ENCODE results near the gene SIPA1.
A peak's percentile ranks its signal among the peaks of the same experiment; 100 is the strongest.
"Not testable (repeated sequence)": the region's sequence is repeated elsewhere in the genome, so short reads cannot be mapped to it uniquely, and the experiment has no call there.

Gene SIPA1

GRCh38 chr11:65623177-65623576 is 14.7 kb upstream of the SIPA1 start:
- DNase-seq (ENCODE audit: low read depth) = no peak

GRCh38 chr11:65623852-65624616 is 13.9 kb upstream of the SIPA1 start:
- DNase-seq (ENCODE audit: low read depth) = no peak

GRCh38 chr11:65624931-65625627 is 12.8 kb upstream of the SIPA1 start:
- DNase-seq (ENCODE audit: low read depth) = no peak

DNA sequence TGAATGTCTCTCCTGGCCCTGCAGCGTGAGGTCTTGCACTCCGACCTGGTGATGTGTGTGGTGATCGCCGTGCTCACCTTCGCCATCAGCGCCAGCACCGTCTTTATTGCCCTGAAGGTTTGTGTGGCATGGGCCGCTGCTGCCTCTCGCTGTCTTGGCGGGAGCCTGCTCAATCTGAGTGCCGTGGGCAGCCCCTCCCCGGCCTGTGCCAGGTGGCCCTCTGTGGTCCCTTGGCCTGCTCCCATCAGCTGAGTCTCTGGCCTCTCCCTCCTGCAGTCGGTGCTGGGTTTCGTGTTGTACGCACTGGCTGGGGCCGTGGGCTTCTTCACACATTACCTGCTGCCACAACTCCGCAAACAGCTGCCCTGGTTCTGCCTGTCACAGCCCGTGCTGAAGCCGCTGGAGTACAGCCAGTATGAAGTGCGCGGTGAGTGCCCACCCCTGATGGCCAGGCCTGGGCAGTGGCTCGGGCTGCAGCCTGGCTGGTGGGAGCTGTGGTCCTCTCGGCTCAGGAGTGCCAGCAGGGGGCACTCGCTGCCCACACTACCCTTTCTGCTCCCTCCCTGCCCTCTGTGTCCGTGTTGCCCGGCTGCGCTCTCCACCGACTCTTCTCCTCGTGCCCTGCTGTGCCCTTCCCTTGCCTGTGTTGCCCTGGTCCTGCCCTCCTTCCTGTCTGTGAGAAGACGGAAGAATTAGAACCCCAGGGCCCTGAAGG is 12.1 kb upstream of the SIPA1 start:
- DNase-seq (ENCODE audit: low read depth) = peak; percentile 36

DNA sequence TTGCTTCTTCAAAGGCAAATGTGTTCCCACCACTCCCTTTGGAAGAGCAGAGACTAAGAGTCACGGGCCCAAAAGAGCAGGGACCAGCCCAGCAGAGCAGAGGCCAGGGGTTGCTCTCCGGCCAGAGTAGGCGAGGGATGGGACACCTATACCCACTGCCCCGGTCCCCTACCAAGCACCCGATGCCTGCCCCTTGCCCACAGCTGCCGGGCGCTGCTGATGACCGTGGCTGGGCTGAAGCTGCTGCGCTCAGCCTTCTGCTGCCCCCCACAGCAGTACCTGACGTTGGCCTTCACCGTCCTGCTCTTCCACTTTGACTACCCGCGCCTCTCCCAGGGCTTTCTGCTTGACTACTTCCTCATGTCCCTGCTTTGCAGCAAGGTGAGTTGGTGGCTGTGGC is 10.7 kb upstream of the SIPA1 start:
- DNase-seq (ENCODE audit: low read depth) = no peak

- DNase-seq (ENCODE audit: low read depth) = no peak
Observed at GRCh38 chr11:65629579-65629978, 8.3 kb upstream of the SIPA1 start.

GRCh38 chr11:65630215-65630614 is 7.7 kb upstream of the SIPA1 start:
- no peak for DNase-seq (ENCODE audit: low read depth)

DNA sequence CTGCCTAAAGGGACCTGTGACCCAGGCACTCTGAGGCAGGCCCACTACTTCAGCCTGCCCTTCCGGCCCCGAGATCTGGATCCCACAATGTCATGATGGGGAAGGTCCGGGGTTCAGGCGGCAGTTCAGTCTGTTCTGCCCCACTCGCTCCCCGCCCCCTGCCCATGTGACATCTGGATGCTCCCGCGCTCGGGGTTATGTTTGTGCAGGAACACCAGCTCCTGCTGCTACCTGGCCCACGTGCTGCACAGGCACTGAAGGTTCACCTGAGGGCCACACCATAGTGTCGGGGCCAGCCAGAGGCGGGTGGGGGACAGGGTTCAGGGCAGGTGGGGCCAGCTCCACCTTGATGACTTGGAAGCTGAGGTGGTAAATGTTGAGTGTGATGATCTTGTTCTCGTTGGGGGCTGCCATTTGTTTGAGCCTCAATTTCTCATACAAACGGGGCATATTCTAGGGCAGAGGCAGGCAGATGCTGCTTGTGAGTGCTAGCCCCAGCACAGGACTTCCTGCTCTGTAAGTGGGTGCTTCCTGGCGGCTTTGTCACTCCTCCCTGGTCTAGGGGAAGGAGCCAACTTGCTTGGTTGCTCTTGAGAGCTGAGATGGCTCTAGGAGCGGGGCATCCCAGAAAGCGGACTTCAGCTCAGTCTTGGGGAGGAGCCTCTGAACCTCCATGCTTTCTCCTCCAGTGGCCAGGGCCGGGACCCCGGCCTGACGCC is 4.4 kb upstream of the SIPA1 start:
- DNase-seq (ENCODE audit: low read depth) = no peak

DNA sequence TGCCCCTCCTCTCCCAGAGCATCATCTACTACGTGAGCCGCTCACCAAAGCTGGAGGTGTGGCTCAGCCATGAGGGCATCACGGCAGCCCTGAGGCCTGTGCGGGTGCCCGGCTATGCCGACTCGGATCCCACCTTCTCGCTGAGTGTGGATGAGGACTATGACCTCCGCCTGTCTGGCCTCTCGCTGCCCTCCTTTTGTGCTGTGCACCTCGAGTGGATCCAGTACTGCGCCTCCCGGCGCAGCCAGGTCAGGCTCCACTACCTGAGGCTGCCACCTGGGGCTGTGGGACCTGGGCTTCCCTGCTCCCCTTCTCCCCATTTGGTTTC is 3.8 kb upstream of the SIPA1 start:
- no peak for DNase-seq (ENCODE audit: low read depth)

GRCh38 chr11:65634440-65634839 is 3.5 kb upstream of the SIPA1 start:
- no peak for DNase-seq (ENCODE audit: low read depth)

DNA sequence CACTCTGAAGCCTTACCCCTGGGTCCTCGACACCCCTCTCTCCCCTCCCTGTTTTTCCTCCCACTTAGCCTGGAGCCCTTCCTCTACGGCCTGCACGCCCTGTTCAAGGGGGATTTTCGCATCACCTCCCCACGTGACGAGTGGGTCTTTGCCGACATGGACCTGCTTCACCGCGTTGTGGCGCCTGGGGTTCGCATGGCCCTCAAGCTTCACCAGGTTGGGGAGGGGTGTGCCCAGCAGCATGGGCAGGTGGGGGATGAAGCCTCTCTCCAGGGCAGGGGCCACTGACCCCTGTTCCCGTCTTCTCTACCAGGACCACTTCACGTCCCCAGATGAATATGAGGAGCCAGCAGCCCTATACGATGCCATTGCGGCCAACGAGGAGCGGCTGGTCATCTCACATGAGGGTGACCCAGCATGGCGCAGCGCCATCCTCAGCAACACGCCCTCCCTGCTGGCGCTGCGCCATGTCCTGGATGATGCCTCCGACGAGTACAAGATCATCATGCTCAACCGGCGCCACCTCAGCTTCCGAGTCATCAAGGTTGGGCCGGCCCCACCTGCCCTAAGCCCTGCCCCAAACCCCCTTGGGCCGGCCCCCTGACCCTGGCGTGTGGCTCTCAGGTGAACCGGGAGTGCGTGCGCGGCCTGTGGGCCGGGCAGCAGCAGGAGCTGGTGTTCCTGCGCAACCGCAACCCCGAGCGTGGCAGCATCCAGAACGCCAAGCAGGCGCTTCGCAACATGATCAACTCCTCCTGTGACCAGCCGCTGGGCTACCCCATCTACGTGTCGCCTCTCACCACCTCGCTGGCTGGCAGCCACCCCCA is 2.8 kb upstream of the SIPA1 start:
- DNase-seq (ENCODE audit: low read depth) = no peak

DNA sequence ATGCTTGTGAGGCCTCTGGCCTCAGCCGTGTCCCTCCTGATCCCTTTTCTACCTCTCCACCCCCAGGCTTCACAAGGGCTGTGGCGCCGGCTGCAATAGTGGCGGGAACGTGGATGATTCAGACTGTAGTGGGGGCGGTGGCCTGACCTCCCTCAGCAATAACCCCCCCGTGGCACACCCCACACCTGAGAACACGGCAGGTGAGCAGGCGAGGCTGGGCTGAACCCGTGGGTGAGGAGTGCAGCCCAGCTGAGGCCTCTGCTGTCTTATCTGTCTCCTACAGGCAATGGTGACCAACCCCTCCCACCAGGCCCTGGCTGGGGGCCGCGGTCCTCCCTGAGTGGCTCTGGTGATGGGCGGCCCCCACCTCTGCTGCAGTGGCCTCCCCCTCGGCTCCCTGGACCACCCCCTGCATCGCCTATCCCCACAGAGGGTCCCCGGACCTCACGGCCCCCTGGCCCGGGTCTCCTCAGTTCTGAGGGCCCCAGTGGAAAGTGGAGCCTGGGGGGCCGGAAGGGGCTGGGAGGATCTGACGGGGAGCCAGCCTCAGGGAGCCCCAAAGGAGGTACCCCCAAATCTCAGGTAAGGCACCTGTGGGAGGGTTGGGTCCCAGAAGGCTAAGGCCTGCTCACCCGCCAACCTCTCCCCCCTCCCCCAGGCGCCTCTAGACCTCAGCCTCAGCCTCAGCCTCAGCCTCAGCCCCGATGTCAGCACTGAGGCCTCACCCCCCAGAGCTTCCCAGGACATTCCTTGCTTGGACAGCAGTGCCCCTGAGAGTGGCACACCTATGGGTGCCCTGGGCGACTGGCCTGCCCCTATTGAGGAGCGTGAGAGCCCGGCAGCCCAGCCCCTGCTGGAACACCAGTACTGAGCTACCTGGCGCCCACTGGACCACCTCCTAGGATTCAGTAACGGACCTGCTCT is 1.5 kb upstream of the SIPA1 start:
- no peak for DNase-seq (ENCODE audit: low read depth)

- DNase-seq (ENCODE audit: low read depth) = no peak
Observed at GRCh38 chr11:65637032-65637557, 806 bp upstream of the SIPA1 start.

DNA sequence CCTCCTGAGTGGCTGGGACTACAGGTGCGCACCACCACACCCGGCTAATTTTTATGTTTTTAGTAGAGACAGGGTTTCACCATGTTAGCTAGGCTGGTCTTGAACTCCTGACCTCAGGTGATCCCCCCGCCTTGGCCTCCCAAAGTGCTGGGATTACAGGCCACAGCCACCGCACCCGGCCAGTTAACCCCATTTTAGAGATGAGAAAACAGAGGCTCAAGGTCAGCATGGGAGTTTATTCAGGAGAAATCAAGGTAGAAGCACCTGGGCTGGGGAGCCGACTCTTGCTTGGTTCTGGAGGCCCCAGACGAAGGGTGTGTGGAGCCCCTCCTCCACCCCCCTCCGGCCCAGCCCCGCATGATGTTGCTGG is 1.3 kb downstream of the SIPA1 start:
- DNase-seq (ENCODE audit: low read depth) = not testable (repeated sequence)

- peak; percentile 78 for DNase-seq (ENCODE audit: low read depth)
Observed at GRCh38 chr11:65639623-65640482, 2.0 kb downstream of the SIPA1 start.

GRCh38 chr11:65640483-65641296 is 2.8 kb downstream of the SIPA1 start:
- DNase-seq (ENCODE audit: low read depth) = no peak

DNA sequence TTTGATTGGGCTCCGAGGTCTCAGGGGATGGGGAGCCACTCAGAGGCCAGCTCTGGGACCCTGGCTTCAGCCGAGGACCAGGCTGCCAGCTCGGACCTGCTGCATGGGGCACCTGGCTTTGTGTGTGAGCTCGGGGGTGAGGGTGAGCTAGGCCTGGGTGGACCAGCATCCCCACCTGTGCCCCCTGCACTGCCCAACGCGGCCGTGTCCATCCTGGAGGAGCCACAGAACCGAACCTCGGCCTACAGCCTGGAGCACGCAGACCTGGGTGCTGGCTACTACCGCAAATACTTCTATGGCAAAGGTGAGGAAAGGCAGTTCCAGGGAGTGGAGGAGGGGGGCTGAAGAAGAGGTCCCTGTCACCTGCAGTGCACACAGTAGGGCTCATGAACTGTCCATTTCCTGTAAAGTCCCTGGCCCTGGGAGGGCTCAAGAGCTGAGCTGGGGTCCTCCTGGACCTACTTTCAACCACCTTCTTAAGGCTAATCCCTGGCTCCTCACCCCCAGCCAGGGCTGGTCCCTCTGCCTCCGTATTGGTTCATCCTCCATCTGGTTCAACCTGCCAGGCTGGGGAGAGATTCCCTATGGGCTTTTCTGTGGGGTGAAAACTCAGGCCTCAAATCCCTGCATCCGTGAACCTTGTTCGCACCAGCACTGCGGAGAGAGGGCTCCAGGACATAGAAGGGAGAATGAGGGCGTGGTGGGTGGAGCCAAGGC is 3.6 kb downstream of the SIPA1 start:
- no peak for DNase-seq (ENCODE audit: low read depth)
